GM23338 (cell line): ENCODE measurements around the gene DRC7. TPM values are rescaled to one million over a fixed set of nuclear protein-coding genes. Genes with fewer than 3 reads are reported as not detected.

Experiments used
- ATAC-seq: fragments of 200-7000 bp; cut with Tn5 transposase; 3 replicates; pipeline ENCODE4 v1.9.1; 2020
- DNase-seq: peaks from one replicate; pipeline ENCODE4 v3.0.0-alpha.2; 2015; ENCODE audit warnings: low spot score
- H2AFZ ChIP-seq: fragments of 200-600 bp; sonication (generic); 2 replicates; pipeline ENCODE4 v1.8.0; 2016; ENCODE audit warnings: antibody characterized with exemption, mild to moderate bottlenecking, moderate library complexity
- H3F3A ChIP-seq: fragments of 200-600 bp; sonication (generic); replicated peaks from 2 replicates; pipeline ENCODE4 v1.8.0; 2017; ENCODE audit warnings: antibody characterized with exemption, mixed run types, low read depth
- H3K27ac ChIP-seq: fragments of 200-600 bp; sonication (generic); 2 replicates; pipeline ENCODE4 v1.6.1; 2016; ENCODE audit warnings: low read depth
- H3K27me3 ChIP-seq: fragments of 200-600 bp; sonication (generic); 2 replicates; pipeline ENCODE4 v1.8.0; 2016; ENCODE audit warnings: mild to moderate bottlenecking, mixed run types, moderate library complexity; ENCODE audit not compliant: insufficient read depth
- H3K36me3 ChIP-seq: fragments of 200-600 bp; sonication (generic); 2 replicates; pipeline ENCODE4 v1.8.0; 2016; ENCODE audit warnings: mild to moderate bottlenecking; ENCODE audit not compliant: insufficient read depth
- H3K4me1 ChIP-seq: fragments of 200-600 bp; sonication (generic); 2 replicates; pipeline ENCODE4 v1.8.0; 2016; ENCODE audit warnings: mild to moderate bottlenecking, moderate library complexity; ENCODE audit not compliant: insufficient read depth
- H3K4me2 ChIP-seq: fragments of 200-600 bp; sonication (generic); 2 replicates; pipeline ENCODE4 v1.7.1; 2017; ENCODE audit warnings: mixed run types
- H3K4me3 ChIP-seq: fragments of 200-600 bp; sonication (generic); 2 replicates; pipeline ENCODE4 v1.6.1; 2016; ENCODE audit warnings: mixed run types
- H3K79me2 ChIP-seq: fragments of 200-600 bp; sonication (generic); replicated peaks from 2 replicates; pipeline ENCODE4 v1.8.0; 2017; ENCODE audit warnings: mild to moderate bottlenecking; ENCODE audit not compliant: insufficient read depth
- H3K9me2 ChIP-seq: fragments of 200-600 bp; sonication (generic); 2 replicates; pipeline ENCODE4 v1.8.0; 2017; ENCODE audit not compliant: insufficient read depth
- H4K20me1 ChIP-seq: fragments of 200-600 bp; sonication (generic); replicated peaks from 2 replicates; pipeline ENCODE4 v1.8.0; 2017; ENCODE audit warnings: mild to moderate bottlenecking; ENCODE audit not compliant: insufficient read depth
- H3K27ac Mint-ChIP-seq: 2 replicates; pipeline ENCODE4 v1.8.0; 2020; ENCODE audit warnings: inconsistent platforms, mild to moderate bottlenecking, moderate library complexity, mixed read lengths
- H3K27me3 Mint-ChIP-seq: 3 replicates; pipeline ENCODE4 v1.8.0; 2022; ENCODE audit warnings: low read depth, mild to moderate bottlenecking, moderate library complexity, mixed read lengths, inconsistent platforms; ENCODE audit not compliant: insufficient read depth, poor library complexity
- H3K36me3 Mint-ChIP-seq: 3 replicates; pipeline ENCODE4 v1.8.0; 2021; ENCODE audit warnings: low read depth, mild to moderate bottlenecking, inconsistent platforms, moderate library complexity, mixed read lengths
- H3K4me1 Mint-ChIP-seq: 3 replicates; pipeline ENCODE4 v1.8.0; 2020; ENCODE audit warnings: mild to moderate bottlenecking, inconsistent platforms, mixed read lengths
- H3K4me3 Mint-ChIP-seq: 3 replicates; pipeline ENCODE4 v1.8.0; 2021; ENCODE audit warnings: moderate library complexity, mild to moderate bottlenecking, inconsistent platforms, mixed read lengths
- H3K9me3 Mint-ChIP-seq: 3 replicates; pipeline ENCODE4 v1.8.0; 2020; ENCODE audit warnings: moderate library complexity, mild to moderate bottlenecking, inconsistent platforms, mixed read lengths
- CREB1 ChIP-seq: fragments of 250-450 bp; sonication (Bioruptor Pico); IDR thresholded peaks from 2 replicates; pipeline ENCODE4 v1.5.0; 2020; ENCODE audit warnings: low read depth, mild to moderate bottlenecking, moderate library complexity
- EZH2 ChIP-seq: fragments of 200-600 bp; sonication (generic); IDR thresholded peaks from one replicate; pipeline ENCODE4 v1.8.0; 2017; ENCODE audit warnings: antibody characterized with exemption, mild to moderate bottlenecking, low read depth; ENCODE audit not compliant: unreplicated experiment
- EZH2phosphoT487 ChIP-seq: fragments of 200-600 bp; sonication (generic); IDR thresholded peaks from one replicate; pipeline ENCODE4 v1.8.1; 2018; ENCODE audit warnings: antibody characterized with exemption; ENCODE audit not compliant: unreplicated experiment
- JUNB ChIP-seq: IDR thresholded peaks from one replicate; pipeline ENCODE4 v1.6.1; 2016; ENCODE audit warnings: antibody characterized with exemption; ENCODE audit not compliant: unreplicated experiment
- NANOG ChIP-seq: IDR thresholded peaks from 2 replicates; pipeline ENCODE4 v1.6.1; 2016; ENCODE audit warnings: antibody characterized with exemption, borderline replicate concordance
- POLR2AphosphoS5 ChIP-seq: IDR thresholded peaks from 2 replicates; pipeline ENCODE4 v1.6.1; 2016; ENCODE audit warnings: antibody characterized with exemption, low read depth
- STAT1 ChIP-seq: IDR thresholded peaks from one replicate; pipeline ENCODE4 v1.6.1; 2016; ENCODE audit warnings: antibody characterized with exemption; ENCODE audit not compliant: unreplicated experiment
- polyA plus RNA-seq: library from polyadenylated mRNA; unstranded; fragments of >200 nt; fragmentation: Nextera tagmentation; extraction: Ambion mirVana; gene quantifications from 2 replicates; pipeline ENCODE4 v1.2.1, GENCODE V29; 2016
- total RNA-seq: library from RNA; depleted of rRNA; stranded (reverse); fragments of >200 nt; shearing (Covaris generic); gene quantifications from 2 replicates; pipeline ENCODE4 v1.2.3, GENCODE V29; 2014
- TF ChIP-seq, protein P1 (sequence below): IDR thresholded peaks from one replicate; pipeline ENCODE4 v1.6.1; 2018; ENCODE audit warnings: antibody characterized with exemption; ENCODE audit not compliant: unreplicated experiment
- TF ChIP-seq, protein P2 (sequence below): IDR thresholded peaks from 2 replicates; pipeline ENCODE4 v1.6.1; 2016; ENCODE audit warnings: antibody characterized with exemption

Gene DRC7
- total and polyA plus RNA-seq, 2 experiments from 2014 or later: not detected

DNA sequence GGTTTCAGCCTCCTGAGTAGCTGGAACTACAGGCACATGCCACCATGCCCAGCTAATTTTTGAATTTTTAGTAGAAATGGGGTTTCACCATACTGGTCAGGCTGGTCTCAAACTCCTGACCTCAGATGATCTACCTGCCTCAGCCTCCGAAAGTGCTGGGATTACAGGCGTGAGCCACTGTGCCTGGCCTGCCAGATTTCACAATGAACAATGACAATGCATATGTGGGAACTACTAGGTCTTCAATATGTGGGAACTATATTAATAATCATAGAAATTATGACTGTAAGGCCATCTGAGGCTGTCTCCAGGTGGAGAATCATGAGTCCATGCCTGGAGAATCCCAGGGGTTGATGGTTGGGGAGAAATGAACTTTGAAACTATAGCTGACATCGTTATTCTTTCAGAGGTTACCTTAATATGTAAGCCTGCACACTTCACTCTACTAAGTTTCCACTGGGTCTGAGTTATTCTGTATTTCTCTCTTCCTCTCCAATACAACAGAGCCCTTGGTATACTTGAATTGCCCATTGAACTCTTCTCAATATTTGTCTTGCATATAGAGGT is 7.2 kb upstream of the DRC7 start:
- H3K9me2 ChIP-seq: no peaks in the 10 kb centered on the region

DNA sequence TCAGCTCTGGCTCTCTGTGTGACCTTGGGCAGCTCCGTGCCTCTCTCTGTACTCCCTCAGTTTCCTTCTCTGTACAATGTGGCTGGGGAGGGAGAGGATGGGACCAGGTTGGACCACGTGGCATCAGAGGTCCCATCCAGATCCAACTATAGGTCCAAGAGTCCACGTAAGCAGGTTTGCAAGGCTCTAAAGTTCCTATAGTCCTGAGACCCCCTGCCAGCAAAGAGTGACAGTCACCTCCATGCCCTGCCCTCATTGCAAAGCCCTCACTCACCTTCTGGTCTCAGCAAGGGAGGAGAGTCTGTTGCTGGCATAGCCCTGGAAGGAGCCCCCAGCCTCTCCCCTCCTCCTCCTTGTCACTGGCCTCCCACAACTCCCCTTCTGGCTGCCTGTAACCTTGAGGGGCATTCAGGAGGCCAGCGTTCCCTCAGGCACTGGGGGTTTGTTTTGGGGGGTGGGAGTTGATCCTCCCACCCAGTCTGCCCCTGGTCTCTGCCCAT is 6.1 kb upstream of the DRC7 start:
- Mint-ChIP-seq H3K36me3 (no peaks in the 10 kb centered on the region), H3K27me3 (peaks cover 8% of the 10 kb centered on the region), H3K4me1 (peaks cover 12% of the 10 kb centered on the region), H3K4me3 (no peak overlapping the region), H3K27ac (no peak overlapping the region), H3K9me3 (no peaks in the 10 kb centered on the region)
- no peak for ATAC-seq
- no peaks in the 10 kb centered on the region for H3K27me3 ChIP-seq
- H4K20me1 ChIP-seq: no peaks in the 10 kb centered on the region
- DNase-seq: no peak
- H2AFZ ChIP-seq: no peak overlapping the region; the same call in 1 of the 2 replicates
- no peak overlapping the region for H3K27ac ChIP-seq
- no peaks in the 10 kb centered on the region for H3K36me3 ChIP-seq
- H3K79me2 ChIP-seq: no peaks in the 10 kb centered on the region
- H3F3A ChIP-seq: no peaks in the 10 kb centered on the region
- H3K4me3 ChIP-seq: no peak overlapping the region
- no peak overlapping the region for H3K4me2 ChIP-seq
- no peaks in the 10 kb centered on the region for H3K9me2 ChIP-seq
- no peaks in the 10 kb centered on the region for H3K4me1 ChIP-seq
- no peak for TF ChIP-seq CREB1 (CRISPR knock-in tag)
- no peak for TF ChIP-seq NANOG
- TF ChIP-seq POLR2AphosphoS5: no peak
- TF ChIP-seq STAT1: no peak
- TF ChIP-seq, protein P1, sequence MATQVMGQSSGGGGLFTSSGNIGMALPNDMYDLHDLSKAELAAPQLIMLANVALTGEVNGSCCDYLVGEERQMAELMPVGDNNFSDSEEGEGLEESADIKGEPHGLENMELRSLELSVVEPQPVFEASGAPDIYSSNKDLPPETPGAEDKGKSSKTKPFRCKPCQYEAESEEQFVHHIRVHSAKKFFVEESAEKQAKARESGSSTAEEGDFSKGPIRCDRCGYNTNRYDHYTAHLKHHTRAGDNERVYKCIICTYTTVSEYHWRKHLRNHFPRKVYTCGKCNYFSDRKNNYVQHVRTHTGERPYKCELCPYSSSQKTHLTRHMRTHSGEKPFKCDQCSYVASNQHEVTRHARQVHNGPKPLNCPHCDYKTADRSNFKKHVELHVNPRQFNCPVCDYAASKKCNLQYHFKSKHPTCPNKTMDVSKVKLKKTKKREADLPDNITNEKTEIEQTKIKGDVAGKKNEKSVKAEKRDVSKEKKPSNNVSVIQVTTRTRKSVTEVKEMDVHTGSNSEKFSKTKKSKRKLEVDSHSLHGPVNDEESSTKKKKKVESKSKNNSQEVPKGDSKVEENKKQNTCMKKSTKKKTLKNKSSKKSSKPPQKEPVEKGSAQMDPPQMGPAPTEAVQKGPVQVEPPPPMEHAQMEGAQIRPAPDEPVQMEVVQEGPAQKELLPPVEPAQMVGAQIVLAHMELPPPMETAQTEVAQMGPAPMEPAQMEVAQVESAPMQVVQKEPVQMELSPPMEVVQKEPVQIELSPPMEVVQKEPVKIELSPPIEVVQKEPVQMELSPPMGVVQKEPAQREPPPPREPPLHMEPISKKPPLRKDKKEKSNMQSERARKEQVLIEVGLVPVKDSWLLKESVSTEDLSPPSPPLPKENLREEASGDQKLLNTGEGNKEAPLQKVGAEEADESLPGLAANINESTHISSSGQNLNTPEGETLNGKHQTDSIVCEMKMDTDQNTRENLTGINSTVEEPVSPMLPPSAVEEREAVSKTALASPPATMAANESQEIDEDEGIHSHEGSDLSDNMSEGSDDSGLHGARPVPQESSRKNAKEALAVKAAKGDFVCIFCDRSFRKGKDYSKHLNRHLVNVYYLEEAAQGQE: no peak
- TF ChIP-seq EZH2: no peak
- TF ChIP-seq, protein P2, sequence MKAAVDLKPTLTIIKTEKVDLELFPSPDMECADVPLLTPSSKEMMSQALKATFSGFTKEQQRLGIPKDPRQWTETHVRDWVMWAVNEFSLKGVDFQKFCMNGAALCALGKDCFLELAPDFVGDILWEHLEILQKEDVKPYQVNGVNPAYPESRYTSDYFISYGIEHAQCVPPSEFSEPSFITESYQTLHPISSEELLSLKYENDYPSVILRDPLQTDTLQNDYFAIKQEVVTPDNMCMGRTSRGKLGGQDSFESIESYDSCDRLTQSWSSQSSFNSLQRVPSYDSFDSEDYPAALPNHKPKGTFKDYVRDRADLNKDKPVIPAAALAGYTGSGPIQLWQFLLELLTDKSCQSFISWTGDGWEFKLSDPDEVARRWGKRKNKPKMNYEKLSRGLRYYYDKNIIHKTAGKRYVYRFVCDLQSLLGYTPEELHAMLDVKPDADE: no peak
- TF ChIP-seq JUNB: no peak

More for the DNA sequence above, 7.2 kb upstream of the DRC7 start:
- DNase-seq (no peak), ATAC-seq (no peak)
- H2AFZ ChIP-seq: no peak overlapping the region
- no peaks in the 10 kb centered on the region for H3K9me3 Mint-ChIP-seq
- H3K4me3 Mint-ChIP-seq: no peak overlapping the region
- H3K4me3 ChIP-seq: no peak overlapping the region
- no peaks in the 10 kb centered on the region for H4K20me1 ChIP-seq
- no peaks in the 10 kb centered on the region for H3K36me3 ChIP-seq
- no peak overlapping the region for H3K4me2 ChIP-seq
- peaks cover 8% of the 10 kb centered on the region for H3K27me3 Mint-ChIP-seq
- H3K4me1 ChIP-seq: no peaks in the 10 kb centered on the region
- H3K27ac ChIP-seq: no peak overlapping the region
- no peaks in the 10 kb centered on the region for H3K79me2 ChIP-seq
- H3K27ac Mint-ChIP-seq: no peak overlapping the region
- no peaks in the 10 kb centered on the region for H3F3A ChIP-seq
- peaks cover 16% of the 10 kb centered on the region for H3K4me1 Mint-ChIP-seq
- H3K36me3 Mint-ChIP-seq: no peaks in the 10 kb centered on the region
- TF ChIP-seq JUNB (no peak), STAT1 (no peak), POLR2AphosphoS5 (no peak), NANOG (no peak), EZH2phosphoT487 (no peak)
- TF ChIP-seq, protein P1: no peak
- TF ChIP-seq, protein P2: no peak
- H3K27me3 ChIP-seq: no peaks in the 10 kb centered on the region
